Keratinocyte (primary cell): Measurements from ENCODE around the gene KCNH6. TPM values are rescaled to one million over a fixed set of nuclear protein-coding genes. Genes with fewer than 3 reads are reported as not detected.

Experiments used
- DNase-seq: peaks from one replicate; pipeline ENCODE4 v3.0.0-alpha.2; 2011; ENCODE audit warnings: low read depth, missing footprints, low spot score
- FAIRE-seq: peaks from 2 replicates; lab custom pipeline; 2011; peaks lifted over from hg19 to GRCh38; lab: Jason Lieb, UNC
- H2AFZ ChIP-seq: 2 replicates; pipeline ENCODE4 v1.6.0; 2012; ENCODE audit warnings: low read length, control low read depth, inconsistent platforms; ENCODE audit not compliant: control insufficient read depth
- H3K27ac ChIP-seq: 2 replicates; pipeline ENCODE4 v1.5.1; 2011; ENCODE audit warnings: low read length; ENCODE audit not compliant: control insufficient read depth, insufficient read depth
- H3K27me3 ChIP-seq: 3 replicates; pipeline ENCODE4 v1.6.0; 2011; ENCODE audit warnings: low read length; ENCODE audit not compliant: control insufficient read depth, insufficient read depth; ENCODE audit errors: extremely low read depth
- H3K36me3 ChIP-seq, 2 experiments: 2 replicates in 1 of 2; 3 replicates in 1 of 2; pipeline ENCODE4 v1.5.1; 2011; ENCODE audit warnings: low read length in 2 of 2, mild to moderate bottlenecking in 1 of 2; ENCODE audit not compliant: control insufficient read depth in 2 of 2, insufficient read depth in 2 of 2; ENCODE audit errors: extremely low read depth in 1 of 2
- H3K4me1 ChIP-seq: 3 replicates; pipeline ENCODE4 v1.5.1; 2011; ENCODE audit warnings: low read length; ENCODE audit not compliant: control insufficient read depth, insufficient read depth; ENCODE audit errors: extremely low read depth
- H3K4me2 ChIP-seq: 3 replicates; pipeline ENCODE4 v1.6.0; 2011; ENCODE audit warnings: low read depth, low read length; ENCODE audit not compliant: control insufficient read depth, insufficient read depth; ENCODE audit errors: extremely low read depth
- H3K4me3 ChIP-seq, 3 experiments: fragments of 200-600 bp in 1 of 3; sonication (generic) in 1 of 3; 2 replicates in 2 of 3; 3 replicates in 1 of 3; pipeline ENCODE4 v1.5.1; 2011 to 2016; ENCODE audit warnings: low read length in 3 of 3, mild to moderate bottlenecking in 3 of 3, control low read depth in 2 of 3, inconsistent platforms in 1 of 3, low read depth in 1 of 3, mixed read lengths in 1 of 3, mixed run types in 1 of 3, moderate library complexity in 1 of 3; ENCODE audit not compliant: control insufficient read depth in 2 of 3, insufficient read depth in 2 of 3; ENCODE audit errors: extremely low read depth in 1 of 3
- H3K79me2 ChIP-seq: 2 replicates; pipeline ENCODE4 v1.6.0; 2012; ENCODE audit warnings: low read length; ENCODE audit not compliant: control insufficient read depth, insufficient read depth
- H3K9ac ChIP-seq: 3 replicates; pipeline ENCODE4 v1.6.0; 2011; ENCODE audit warnings: low read length; ENCODE audit not compliant: control insufficient read depth, insufficient read depth; ENCODE audit errors: extremely low read depth
- H3K9me1 ChIP-seq: 3 replicates; pipeline ENCODE4 v1.6.0; 2011; ENCODE audit warnings: low read length; ENCODE audit not compliant: control insufficient read depth, insufficient read depth; ENCODE audit errors: extremely low read depth
- H3K9me3 ChIP-seq: 2 replicates; pipeline ENCODE4 v1.5.1; 2012; ENCODE audit warnings: low read depth, low read length; ENCODE audit not compliant: control insufficient read depth
- H4K20me1 ChIP-seq: 3 replicates; pipeline ENCODE4 v1.6.0; 2011; ENCODE audit warnings: low read length; ENCODE audit not compliant: control insufficient read depth, insufficient read depth; ENCODE audit errors: extremely low read depth
- EZH2 ChIP-seq: IDR thresholded peaks from one replicate; pipeline ENCODE4 v1.6.1; 2012; ENCODE audit warnings: inconsistent platforms, mild to moderate bottlenecking, low read length, moderate library complexity
- dilution Hi-C: fragments of 300-500 bp; cut with MboI; formaldehyde crosslinking; loops from one replicate; pipeline ENCODE4 v1.7.0; 2020; ENCODE audit warnings: low sequenced_read_pairs; ENCODE audit not compliant: extremely low pct_ligation_motif_present
- polyA plus RNA-seq, 5 experiments: library from polyadenylated mRNA; depleted of rRNA in 3 of 5; stranded (reverse) in 3 of 5; stranded (forward) in 1 of 5; unstranded in 1 of 5; fragments of >200 nt; gene quantifications; 1 replicate in 1 of 5; 2 replicates in 3 of 5; 3 replicates in 1 of 5; pipeline versions ENCODE4 v1.2.1 to v1.2.3, GENCODE V29; 2011 to 2012; ENCODE audit warnings: missing spikeins in 2 of 5, low read depth in 1 of 5, low replicate concordance in 1 of 5
- TF ChIP-seq, protein P1 (sequence below), 3 experiments: IDR thresholded peaks in 1 of 3; conservative IDR thresholded peaks in 1 of 3; optimal IDR thresholded peaks in 1 of 3; 2 replicates in 2 of 3; 3 replicates in 1 of 3; pipeline versions ENCODE3 to v1.5.1; 2011; ENCODE audit warnings: low read length in 3 of 3, mild to moderate bottlenecking in 3 of 3, moderate library complexity in 2 of 3, control low read depth in 1 of 3, inconsistent platforms in 1 of 3; ENCODE audit not compliant: insufficient read depth in 2 of 3; ENCODE audit errors: extremely low read depth in 1 of 3

The KCNH6 gene
- polyA plus RNA-seq, 1 donor (not counting 4 experiments of a cell fraction or from before 2014, with no cell fraction given), result not detected

DNA sequence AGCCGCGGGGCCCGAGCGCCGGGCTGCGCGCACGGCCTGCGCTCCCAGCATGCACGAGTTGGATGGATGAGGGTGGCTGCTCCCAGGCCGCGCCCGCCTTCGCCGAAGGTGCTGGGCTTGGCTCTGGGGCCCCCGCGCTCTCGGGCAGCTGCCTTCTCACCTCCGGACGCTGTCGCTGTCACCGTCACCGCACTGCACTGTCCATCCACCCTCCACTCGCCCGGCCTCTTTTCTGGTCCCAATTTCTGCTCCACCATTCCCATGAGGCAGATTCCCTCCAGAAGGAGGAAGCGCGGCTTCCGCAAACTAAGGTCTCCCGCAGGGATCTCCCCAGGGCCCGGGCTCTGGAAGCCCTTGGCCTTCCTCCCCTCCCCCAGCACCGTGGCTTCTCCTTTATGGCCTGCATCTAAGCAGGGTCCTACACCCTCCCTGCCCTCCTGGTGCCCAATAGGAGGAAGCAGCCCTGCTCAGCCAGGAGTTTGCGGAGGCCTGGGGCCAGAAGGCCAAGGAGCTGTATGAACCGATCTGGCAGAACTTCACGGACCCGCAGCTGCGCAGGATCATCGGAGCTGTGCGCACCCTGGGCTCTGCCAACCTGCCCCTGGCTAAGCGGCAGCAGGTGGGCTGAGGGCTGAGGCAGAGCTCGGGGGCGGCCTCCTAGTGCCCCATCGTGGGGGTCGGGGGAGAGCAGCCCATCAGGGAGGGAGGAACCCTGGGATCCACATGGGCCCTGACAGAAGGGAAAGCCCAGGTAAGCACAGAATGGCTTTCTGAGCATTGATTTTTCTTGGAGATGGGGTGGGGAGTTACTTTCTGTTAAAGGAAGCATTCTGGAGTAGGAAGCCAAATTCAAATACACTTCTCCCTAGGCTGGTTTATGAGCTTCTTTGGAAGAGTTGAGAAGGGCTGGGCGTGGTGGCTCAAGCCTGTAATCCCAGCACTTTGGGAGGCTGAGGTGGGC lies 45.4 kb upstream of the KCNH6 start:
- no peaks in the 10 kb centered on the region for H3K79me2 ChIP-seq
- H3K36me3 ChIP-seq, result no peaks in the 10 kb centered on the region
- H3K4me1 ChIP-seq, result peaks cover 19% of the 10 kb centered on the region
- H3K4me3 ChIP-seq, result peak overlapping the region in 1 of 3 experiments; percentile 44
- H3K27ac ChIP-seq, result no peak overlapping the region
- peaks cover 30% of the 10 kb centered on the region for H3K27me3 ChIP-seq
- FAIRE-seq (no peak), DNase-seq (no peak)
- TF ChIP-seq EZH2, result peak; percentile 10
- TF ChIP-seq, protein P1, sequence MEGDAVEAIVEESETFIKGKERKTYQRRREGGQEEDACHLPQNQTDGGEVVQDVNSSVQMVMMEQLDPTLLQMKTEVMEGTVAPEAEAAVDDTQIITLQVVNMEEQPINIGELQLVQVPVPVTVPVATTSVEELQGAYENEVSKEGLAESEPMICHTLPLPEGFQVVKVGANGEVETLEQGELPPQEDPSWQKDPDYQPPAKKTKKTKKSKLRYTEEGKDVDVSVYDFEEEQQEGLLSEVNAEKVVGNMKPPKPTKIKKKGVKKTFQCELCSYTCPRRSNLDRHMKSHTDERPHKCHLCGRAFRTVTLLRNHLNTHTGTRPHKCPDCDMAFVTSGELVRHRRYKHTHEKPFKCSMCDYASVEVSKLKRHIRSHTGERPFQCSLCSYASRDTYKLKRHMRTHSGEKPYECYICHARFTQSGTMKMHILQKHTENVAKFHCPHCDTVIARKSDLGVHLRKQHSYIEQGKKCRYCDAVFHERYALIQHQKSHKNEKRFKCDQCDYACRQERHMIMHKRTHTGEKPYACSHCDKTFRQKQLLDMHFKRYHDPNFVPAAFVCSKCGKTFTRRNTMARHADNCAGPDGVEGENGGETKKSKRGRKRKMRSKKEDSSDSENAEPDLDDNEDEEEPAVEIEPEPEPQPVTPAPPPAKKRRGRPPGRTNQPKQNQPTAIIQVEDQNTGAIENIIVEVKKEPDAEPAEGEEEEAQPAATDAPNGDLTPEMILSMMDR (optimal IDR thresholded peaks at IDR 0.05 in 1 of 3, IDR thresholded peaks at IDR 0.05 in 1 of 3, conservative IDR thresholded peaks at IDR 0.05 in 1 of 3; ENCODE audit: extremely low read depth in 1 of 3, insufficient read depth in 2 of 3, low read length in 3 of 3), result no peak
- no peaks in the 10 kb centered on the region for H4K20me1 ChIP-seq
- no peak overlapping the region for H3K9ac ChIP-seq
- H3K9me3 ChIP-seq, result no peaks in the 10 kb centered on the region
- H3K9me1 ChIP-seq, result no peaks in the 10 kb centered on the region
- dilution Hi-C loops, result no loop called here
- H2AFZ ChIP-seq, result peak overlapping the region; percentile 19
- peak overlapping the region; percentile 6 for H3K4me2 ChIP-seq

DNA sequence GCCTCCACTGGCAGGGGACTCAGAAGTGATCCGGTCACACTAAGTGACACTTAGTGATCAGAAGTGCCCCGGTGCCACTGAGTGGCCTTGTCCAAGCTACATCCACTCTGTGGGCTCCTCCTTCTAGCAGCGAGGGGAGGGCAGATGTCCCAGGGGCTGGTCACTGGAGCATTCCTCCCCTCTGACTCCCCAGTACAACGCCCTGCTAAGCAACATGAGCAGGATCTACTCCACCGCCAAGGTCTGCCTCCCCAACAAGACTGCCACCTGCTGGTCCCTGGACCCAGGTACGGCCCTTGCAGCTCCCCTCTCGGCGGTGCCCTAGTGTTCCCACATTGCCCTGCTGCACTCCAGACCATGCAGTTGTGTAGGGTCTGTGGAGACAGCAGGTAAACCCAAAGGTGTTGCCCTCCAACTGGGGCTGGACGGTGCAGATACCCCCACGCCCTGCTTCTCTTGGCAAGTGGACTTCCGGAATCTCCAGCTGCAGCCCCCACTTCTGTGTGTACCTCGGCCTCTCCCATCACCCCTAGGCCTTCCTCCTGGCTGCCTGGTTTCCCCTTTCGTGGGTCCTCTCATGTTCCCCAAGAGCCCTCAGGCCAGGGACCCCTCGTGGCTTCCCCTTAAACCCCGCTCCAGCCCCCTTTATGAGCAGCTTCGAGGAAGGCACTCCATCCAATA lies 44.2 kb upstream of the KCNH6 start:
- Histone ChIP-seq H3K9me3 (no peaks in the 10 kb centered on the region), H3K4me2 (peak overlapping the region; percentile 58), H3K9me1 (no peaks in the 10 kb centered on the region), H3K9ac (no peak overlapping the region), H3K79me2 (no peaks in the 10 kb centered on the region), H3K4me1 (peaks cover 19% of the 10 kb centered on the region), H4K20me1 (no peaks in the 10 kb centered on the region), H2AFZ (no peak overlapping the region), H3K27me3 (peaks cover 30% of the 10 kb centered on the region), H3K27ac (no peak overlapping the region), H3K4me3 (no peak overlapping the region), H3K36me3 (no peaks in the 10 kb centered on the region)
- dilution Hi-C loops, result no loop called here
- DNase-seq (peak; percentile 85), FAIRE-seq (peak; percentile 84)
- no peak for TF ChIP-seq EZH2
- TF ChIP-seq, protein P1 (optimal IDR thresholded peaks at IDR 0.05 in 1 of 3, IDR thresholded peaks at IDR 0.05 in 1 of 3, conservative IDR thresholded peaks at IDR 0.05 in 1 of 3; ENCODE audit: extremely low read depth in 1 of 3, insufficient read depth in 2 of 3, low read length in 3 of 3), result peak; percentile 97 to 99 (median 97)
